Heart right ventricle (tissue), 16 donors: ENCODE measurements around the gene SFI1. TPM values are rescaled to one million over a fixed set of nuclear protein-coding genes. Genes with fewer than 3 reads are reported as not detected.
A peak's percentile ranks its signal among the peaks of the same experiment; 100 is the strongest.
"Not testable (repeated sequence)": the region's sequence is repeated elsewhere in the genome, so short reads cannot be mapped to it uniquely, and the experiment has no call there.

Experiments used
- ATAC-seq, 8 donors: fragments of 200-7000 bp; cut with Tn5 transposase; one replicate each; pipeline ENCODE4 v1.9.1; 2020; ENCODE audit warnings: mild to moderate bottlenecking in 8 of 8, moderate library complexity in 8 of 8, moderate number of reproducible peaks in 1 of 8
- DNase-seq, 2 donors: peaks; one replicate each; pipeline ENCODE4 v3.0.0-alpha.2; 2020
- H3K27ac ChIP-seq, 10 donors: fragments of 200-600 bp; sonication (generic) in 2 of 10; one replicate each; pipeline versions ENCODE4 v1.5.0 to v1.8.0; 2020 to 2022; ENCODE audit warnings: mild to moderate bottlenecking in 3 of 10
- H3K27me3 ChIP-seq, 7 donors: fragments of 200-600 bp; one replicate each; pipeline ENCODE4 v1.8.0; 2021 to 2022; ENCODE audit warnings: mild to moderate bottlenecking in 2 of 7
- H3K36me3 ChIP-seq, 9 donors: fragments of 200-600 bp; sonication (generic) in 1 of 9; one replicate each; pipeline versions ENCODE4 v1.5.0 to v1.8.0; 2020 to 2022; ENCODE audit warnings: mild to moderate bottlenecking in 2 of 9
- H3K4me1 ChIP-seq, 9 donors: fragments of 200-600 bp; sonication (generic) in 1 of 9; one replicate each; pipeline versions ENCODE4 v1.5.0 to v1.8.0; 2020 to 2022; ENCODE audit warnings: mild to moderate bottlenecking in 4 of 9
- H3K4me3 ChIP-seq, 10 donors: fragments of 200-600 bp; sonication (generic) in 2 of 10; one replicate each; pipeline versions ENCODE4 v1.5.0 to v1.8.0; 2020 to 2022; ENCODE audit warnings: mild to moderate bottlenecking in 7 of 10, moderate library complexity in 2 of 10
- H3K9me3 ChIP-seq, 11 donors: fragments of 200-600 bp in 10 of 11; sonication (generic) in 2 of 11; one replicate each; pipeline versions ENCODE4 v1.5.0 to v1.8.0; 2013 to 2022; ENCODE audit warnings: mild to moderate bottlenecking in 2 of 11, control low read depth in 1 of 11, moderate library complexity in 1 of 11
- CTCF ChIP-seq, 9 donors: fragments of 200-600 bp; sonication (generic) in 2 of 9; IDR thresholded peaks; one replicate each; pipeline versions ENCODE4 v1.5.0 to v1.8.0; 2021 to 2022; ENCODE audit warnings: antibody characterized with exemption in 9 of 9, mild to moderate bottlenecking in 5 of 9, moderate library complexity in 1 of 9
- WGBS, 2 donors: extraction: QIAGEN DNeasy Blood & Tissue Kit; methylation state at CpG; one replicate each; pipeline ENCODE4 v1.1.7; 2013; ENCODE audit warnings: inconsistent platforms in 1 of 2; 5-methylcytosine and 5-hydroxymethylcytosine counted together
- intact Hi-C, 10 donors: fragments of 100-400 bp; cut with DNase I; formaldehyde crosslinking; loops; one replicate each; pipeline versions ENCODE4 v1.11.1 to v1.14.2; 2022
- polyA plus RNA-seq, 2 donors: library from polyadenylated mRNA; stranded (reverse); fragments of 200-250 nt; gene quantifications; one replicate each; pipeline ENCODE4 v1.2.3, GENCODE V29; 2013
- total RNA-seq, 10 donors: library from RNA; stranded (reverse); fragmentation: NEBNext Ultra II Directional in 3 of 10; extraction: Animal tissue kit (Norgen Biotek cat#: 25700) in 3 of 10; gene quantifications; one replicate each; pipeline versions ENCODE4 v1.2.1 to v1.2.4, GENCODE V29; 2021 to 2023
- donor health status: Arrhythmogenic right ventricular cardiomyopathy.
- donor health status: ischemic (EF 13 %, LVEDD 7.1; RV severe dilation, severe dysfunction).
- donor health status: healthy with polysubstance abuse.
- donor health status: DM: no; HTN: yes; CAD: no.
- donor health status: DM: no; HTN: no; CAD: no.
- donor health status: ischemic (EF 25% LVEDD 6.9; RV normal size, moderate dysfunction).
- donor health status: ischemic (EF 25% LVEDD 5.7; RV mildly dilated, moderate dysfunction).
- donor health status: healthy.
- donor health status: DM: yes; HTN: yes; CAD: no.
- donor health status: Ischemic cardiomyopathy.
- donor health status: ischemic (EF 35%, LVEDD 5.7; RV mildly dilated, moderate dysfunction).
- donor health status: nonischemic (EF 11% LVEDD 7.7; RV severe dilation, severe dysfunction).
- donor health status: DM: yes; HTN: yes; CAD: no.
- donor health status: PGD.
- donor health status: ischemic (EF 29% LVEDD 5.4; RV normal size, mild dysfunction).
- donor health status: nonischemic (EF 23%, LVEDD 6.1; RV moderate dilation, normal function).

SFI1 gene
- total and polyA plus RNA-seq, 12 donors, result 4.7 to 20.1 (median 7.3) TPM

- H3K4me1 ChIP-seq, result peaks cover 2 to 42% (median 35%) of the 10 kb centered on the region in 9 donors
- 1 to 2% methylated on average over 15 of the region's 15 CpGs for WGBS, 2 donors
- intact Hi-C loops, result loop anchor here in 4 of 10 donors (5.0 to 10.0 kb wide), 3 partner anchors 138 to 146 kb away; partner anchors contain the start of gene PATZ1 (in 2 of the 4)
- peaks cover 0 to 28% (median 3%) of the 10 kb centered on the region in 9 donors for H3K36me3 ChIP-seq
- no peaks in the 10 kb centered on the region for H3K9me3 ChIP-seq
- ATAC-seq (peak; percentile 40 to 68 (median 62)), DNase-seq (peak; percentile 20 to 60)
- TF ChIP-seq CTCF (IDR thresholded peaks at IDR 0.05), result no peak
- H3K4me3 ChIP-seq, result peak overlapping the region; percentile 69 to 94 (median 80)
- H3K27me3 ChIP-seq, result no peaks in the 10 kb centered on the region
- peak overlapping the region; percentile 89 to 100 (median 99) for H3K27ac ChIP-seq
These were observed 5.8 kb upstream of the SFI1 start for GRCh38 chr22:31490496-31490925.

GRCh38 chr22:31491218-31491962 lies 4.9 kb upstream of the SFI1 start:
- H3K4me1 ChIP-seq, result peaks cover 2 to 45% (median 38%) of the 10 kb centered on the region in 9 donors
- H3K27me3 ChIP-seq, result no peaks in the 10 kb centered on the region
- no peak for DNase-seq
- peak overlapping the region in 6 of 10 donors; percentile 70 to 91 (median 81) for H3K4me3 ChIP-seq
- H3K9me3 ChIP-seq, result no peaks in the 10 kb centered on the region
- TF ChIP-seq CTCF (IDR thresholded peaks at IDR 0.05), result no peak
- ATAC-seq, result no peak
- peaks cover 0 to 19% (median 3%) of the 10 kb centered on the region in 9 donors for H3K36me3 ChIP-seq
- H3K27ac ChIP-seq, result peak overlapping the region in 9 of 10 donors; percentile 96 to 100 (median 99)
- 84 to 86% methylated on average over 8 of the region's 8 CpGs for WGBS, 2 donors
- intact Hi-C loops, result loop anchor here in 4 of 10 donors (5.0 to 10.0 kb wide), 3 partner anchors 139 to 147 kb away; partner anchors contain the start of gene PATZ1 (in 2 of the 4)

- Histone ChIP-seq H3K9me3 (no peaks in the 10 kb centered on the region), H3K4me1 (peaks cover 2 to 49% (median 44%) of the 10 kb centered on the region in 9 donors), H3K36me3 (peaks cover 0 to 12% (median 3%) of the 10 kb centered on the region in 9 donors), H3K4me3 (no peak overlapping the region), H3K27ac (peak overlapping the region in 1 of 10 donors; percentile 99), H3K27me3 (no peaks in the 10 kb centered on the region)
- DNase-seq, result no peak
- no peak for TF ChIP-seq CTCF (IDR thresholded peaks at IDR 0.05)
- intact Hi-C loops, result loop anchor here in 4 of 10 donors (5.0 to 10.0 kb wide), 3 partner anchors 140 to 147 kb away; partner anchors contain the start of gene PATZ1 (in 2 of the 4)
- WGBS, 2 donors, result 77 to 81% methylated on average over 3 of the region's 3 CpGs
- ATAC-seq, result no peak
These were observed 4.2 kb upstream of the SFI1 start for GRCh38 chr22:31492151-31492550.

GRCh38 chr22:31493355-31493754 lies 3.0 kb upstream of the SFI1 start:
- 97 to 98% methylated on average over 5 of the region's 5 CpGs for WGBS, 2 donors
- ATAC-seq, H3K9me3 ChIP-seq, DNase-seq, H3K27me3 ChIP-seq, H3K4me3 ChIP-seq, H3K36me3 ChIP-seq: not testable (repeated sequence)
- peaks cover 2 to 43% (median 40%) of the 10 kb centered on the region in 9 donors for H3K4me1 ChIP-seq
- intact Hi-C loops, result loop anchor here in 4 of 10 donors (5.0 to 10.0 kb wide), 3 partner anchors 139 to 149 kb away; partner anchors contain the start of gene PATZ1 (in 2 of the 4)
- H3K27ac ChIP-seq, result peak overlapping the region in 7 of 10 donors; percentile 15 to 64 (median 21)
